HepG2 (cell line): ENCODE data around the gene CNTN5. TPM values are rescaled to one million over a fixed set of nuclear protein-coding genes. Genes with fewer than 3 reads are reported as not detected.

Source experiments
- ATAC-seq: fragments of 200-7000 bp; cut with Tn5 transposase; 3 replicates; pipeline ENCODE4 v1.9.1; 2020; ENCODE audit warnings: mild to moderate bottlenecking, moderate library complexity
- BruUV-seq: library from RNA; stranded (reverse); fragments of 400-500 nt; replicated peaks from 2 replicates; lab custom pipeline; 2021; lab: Mats Ljungman, UMichigan
- CTCF ChIA-PET: fragments of 300-600 bp; formaldehyde crosslinking; extraction: SDS; loops from one replicate; lab custom pipeline; 2021; ENCODE audit warnings: low total read pairs, inconsistent platforms, low intra/inter-chr PET ratio; lab: Yijun Ruan, JAX
- POLR2A ChIA-PET: fragments of 350-600 bp; sonication (Branson Sonifier 250); formaldehyde crosslinking; loops from one replicate; lab custom pipeline; 2020; ENCODE audit warnings: antibody characterized with exemption, inconsistent platforms; lab: Yijun Ruan, JAX
- DNase-seq: peaks from one replicate; pipeline ENCODE4 v3.0.0-alpha.2; 2015; ENCODE audit warnings: low spot score
- FAIRE-seq: peaks from 3 replicates; lab custom pipeline; 2011; peaks lifted over from hg19 to GRCh38; lab: Jason Lieb, UNC
- H2AFZ ChIP-seq: one replicate; pipeline ENCODE4 v1.6.1; 2011; ENCODE audit warnings: low read length, inconsistent platforms
- H3K27ac ChIP-seq: fragments of 300-600 bp; 3 replicates; pipeline ENCODE4 v1.8.0; 2011; ENCODE audit warnings: mixed run types, mild to moderate bottlenecking, mixed read lengths, low read length, inconsistent platforms; ENCODE audit not compliant: insufficient read depth; ENCODE audit errors: extremely low read length
- H3K27me3 ChIP-seq, 2 experiments: fragments of 200-600 bp in 1 of 2; 2 replicates in 1 of 2; 3 replicates in 1 of 2; pipeline versions ENCODE4 v1.6.0 to v1.8.0; 2011; ENCODE audit warnings: low read length in 2 of 2, mild to moderate bottlenecking in 2 of 2, moderate library complexity in 2 of 2, inconsistent platforms in 1 of 2; ENCODE audit not compliant: insufficient read depth in 2 of 2, control insufficient read depth in 1 of 2
- H3K36me3 ChIP-seq, 2 experiments: fragments of 200-600 bp in 1 of 2; replicated peaks in 1 of 2; 2 replicates in 1 of 2; 3 replicates in 1 of 2; pipeline versions ENCODE4 v1.5.1 to v1.8.0; 2011; ENCODE audit warnings: low read length in 2 of 2, inconsistent platforms in 1 of 2; ENCODE audit not compliant: insufficient read depth in 2 of 2, control insufficient read depth in 1 of 2
- H3K4me1 ChIP-seq: 2 replicates; pipeline ENCODE4 v1.5.1; 2012; ENCODE audit warnings: low read length, inconsistent platforms; ENCODE audit not compliant: insufficient read depth
- H3K4me2 ChIP-seq: 2 replicates; pipeline ENCODE4 v1.6.0; 2011; ENCODE audit warnings: low read depth, low read length, inconsistent platforms
- H3K4me3 ChIP-seq, 3 experiments: fragments of 200-600 bp in 1 of 3; sonication (generic), shearing (Covaris generic) in 1 of 3; replicated peaks in 1 of 3; 2 replicates each; pipeline ENCODE4 v1.5.1; 2011 to 2016; ENCODE audit warnings: low read length in 3 of 3, inconsistent platforms in 2 of 3, low read depth in 2 of 3, mild to moderate bottlenecking in 2 of 3, control low read depth in 1 of 3, mixed read lengths in 1 of 3; ENCODE audit not compliant: insufficient read depth in 1 of 3
- H3K79me2 ChIP-seq: one replicate; pipeline ENCODE4 v1.6.1; 2011; ENCODE audit warnings: low read length, inconsistent platforms; ENCODE audit not compliant: insufficient read depth
- H3K9ac ChIP-seq: 2 replicates; pipeline ENCODE4 v1.6.0; 2011; ENCODE audit warnings: mild to moderate bottlenecking, low read depth, low read length, inconsistent platforms; ENCODE audit not compliant: insufficient read depth
- H3K9me3 ChIP-seq: 2 replicates; pipeline ENCODE4 v1.5.1; 2012; ENCODE audit warnings: mild to moderate bottlenecking, low read length
- H4K20me1 ChIP-seq: 2 replicates; pipeline ENCODE4 v1.6.0; 2011; ENCODE audit warnings: inconsistent platforms, mild to moderate bottlenecking, low read length, moderate library complexity; ENCODE audit not compliant: insufficient read depth
- EP300 ChIP-seq, 3 experiments: sonication (generic) in 1 of 3; formaldehyde crosslinking in 1 of 3; IDR thresholded peaks; 2 replicates each; pipeline versions ENCODE4 v1.5.1 to v1.6.1; 2011 to 2020; ENCODE audit warnings: low read depth in 2 of 3, low read length in 2 of 3, borderline replicate concordance in 1 of 3, improper control_type of control experiment in 1 of 3, mild to moderate bottlenecking in 1 of 3, missing genetic modification reagents in 1 of 3, moderate library complexity in 1 of 3
- ZFP36L1 ChIP-seq: sonication (generic); formaldehyde crosslinking; IDR thresholded peaks from 2 replicates; pipeline ENCODE4 v1.8.0; 2022; ENCODE audit warnings: mild to moderate bottlenecking, missing genetic modification reagents, moderate library complexity
- in situ Hi-C: cut with HindIII; loops from 2 replicates; pipeline ENCODE4 v1.10.0; 2017; ENCODE audit warnings: low pct_unique_long_range_greater_than_20kb; ENCODE audit not compliant: extremely low pct_ligation_motif_present
- intact Hi-C: fragments of 100-400 bp; cut with micrococcal nuclease; formaldehyde crosslinking; loops from one replicate; pipeline ENCODE4 v1.10.0; 2022; ENCODE audit not compliant: unreplicated experiment
- polyA plus RNA-seq, 8 experiments: library from polyadenylated mRNA; depleted of rRNA in 3 of 8; stranded (reverse) in 7 of 8; unstranded in 1 of 8; fragments of >200 nt; fragmentation: Illumina TruSeq in 4 of 8; extraction: Trizol in 4 of 8; gene quantifications; 2 replicates each; pipeline versions ENCODE4 v1.2.1 to v1.2.3, GENCODE V29; 2011 to 2016; ENCODE audit warnings: low read depth in 4 of 8, missing spikeins in 1 of 8, mixed read lengths in 1 of 8; ENCODE audit not compliant: insufficient read depth in 1 of 8
- total RNA-seq, 5 experiments: library from RNA; depleted of rRNA; stranded (reverse); fragments of >200 nt; fragmentation: Illumina TruSeq; extraction: Trizol; gene quantifications; 2 replicates each; pipeline ENCODE4 v1.2.3, GENCODE V29; 2016; ENCODE audit warnings: low read depth in 1 of 5
- TF ChIP-seq, protein P1 (sequence below): sonication (generic); formaldehyde crosslinking; IDR thresholded peaks from 2 replicates; pipeline ENCODE4 v1.5.0; 2020; ENCODE audit warnings: missing genetic modification reagents
- TF ChIP-seq, protein P2 (sequence below): sonication (generic); formaldehyde crosslinking; conservative IDR thresholded peaks from 2 replicates; pipeline ENCODE4 v1.4.0; 2020; ENCODE audit warnings: missing genetic modification reagents

Gene CNTN5
- total and polyA plus RNA-seq, 2 of the 13 experiments (the other 11 are each of a cell fraction or from before 2014, with no cell fraction given): not detected

DNA sequence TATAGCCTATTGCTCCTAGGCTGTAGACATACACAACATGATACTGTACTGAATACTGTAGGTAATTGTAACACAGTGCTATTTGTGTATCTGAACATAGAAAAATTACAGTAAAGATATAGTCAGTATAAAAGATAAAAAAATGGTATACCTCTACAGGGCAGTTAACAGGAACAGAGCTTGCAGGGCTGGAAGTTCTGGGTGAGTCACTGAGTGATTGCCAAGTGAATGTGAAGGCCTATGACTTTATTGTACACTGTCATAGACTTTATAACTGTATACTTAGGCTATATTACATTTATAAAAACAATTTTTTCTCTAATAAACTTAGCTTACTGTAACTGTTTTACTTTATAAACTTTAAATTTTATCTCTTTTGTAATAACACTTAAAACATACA lies 1334.0 kb downstream of the CNTN5 start:
- ChIA-PET CTCF (no interaction called here), POLR2A (no interaction called here)

More for the DNA sequence above, 1334.0 kb downstream of the CNTN5 start:
- no TSS peak for BruUV-seq
- ATAC-seq: no peak
- TF ChIP-seq EP300 (IDR thresholded peaks at IDR 0.05; ENCODE audit: low read depth in 2 of 2, low read length in 2 of 2) (no peak), EP300 (CRISPR knock-in tag; IDR thresholded peaks at IDR 0.05; ENCODE audit: borderline replicate concordance) (no peak), ZFP36L1 (no peak)
- TF ChIP-seq, protein P1, sequence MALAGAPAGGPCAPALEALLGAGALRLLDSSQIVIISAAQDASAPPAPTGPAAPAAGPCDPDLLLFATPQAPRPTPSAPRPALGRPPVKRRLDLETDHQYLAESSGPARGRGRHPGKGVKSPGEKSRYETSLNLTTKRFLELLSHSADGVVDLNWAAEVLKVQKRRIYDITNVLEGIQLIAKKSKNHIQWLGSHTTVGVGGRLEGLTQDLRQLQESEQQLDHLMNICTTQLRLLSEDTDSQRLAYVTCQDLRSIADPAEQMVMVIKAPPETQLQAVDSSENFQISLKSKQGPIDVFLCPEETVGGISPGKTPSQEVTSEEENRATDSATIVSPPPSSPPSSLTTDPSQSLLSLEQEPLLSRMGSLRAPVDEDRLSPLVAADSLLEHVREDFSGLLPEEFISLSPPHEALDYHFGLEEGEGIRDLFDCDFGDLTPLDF (CRISPR knock-in tag): no peak
- TF ChIP-seq, protein P2, sequence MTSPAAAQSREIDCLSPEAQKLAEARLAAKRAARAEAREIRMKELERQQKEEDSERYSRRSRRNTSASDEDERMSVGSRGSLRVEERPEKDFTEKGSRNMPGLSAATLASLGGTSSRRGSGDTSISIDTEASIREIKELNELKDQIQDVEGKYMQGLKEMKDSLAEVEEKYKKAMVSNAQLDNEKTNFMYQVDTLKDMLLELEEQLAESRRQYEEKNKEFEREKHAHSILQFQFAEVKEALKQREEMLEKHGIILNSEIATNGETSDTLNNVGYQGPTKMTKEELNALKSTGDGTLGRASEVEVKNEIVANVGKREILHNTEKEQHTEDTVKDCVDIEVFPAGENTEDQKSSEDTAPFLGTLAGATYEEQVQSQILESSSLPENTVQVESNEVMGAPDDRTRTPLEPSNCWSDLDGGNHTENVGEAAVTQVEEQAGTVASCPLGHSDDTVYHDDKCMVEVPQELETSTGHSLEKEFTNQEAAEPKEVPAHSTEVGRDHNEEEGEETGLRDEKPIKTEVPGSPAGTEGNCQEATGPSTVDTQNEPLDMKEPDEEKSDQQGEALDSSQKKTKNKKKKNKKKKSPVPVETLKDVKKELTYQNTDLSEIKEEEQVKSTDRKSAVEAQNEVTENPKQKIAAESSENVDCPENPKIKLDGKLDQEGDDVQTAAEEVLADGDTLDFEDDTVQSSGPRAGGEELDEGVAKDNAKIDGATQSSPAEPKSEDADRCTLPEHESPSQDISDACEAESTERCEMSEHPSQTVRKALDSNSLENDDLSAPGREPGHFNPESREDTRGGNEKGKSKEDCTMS (CRISPR knock-in tag): no peak
- in situ Hi-C loops (no loop called here), intact Hi-C loops (no loop called here)
- Histone ChIP-seq H3K9me3 (no peaks in the 10 kb centered on the region), H3K27ac (no peak overlapping the region), H3K36me3 (no peaks in the 10 kb centered on the region), H3K4me1 (no peaks in the 10 kb centered on the region), H3K4me2 (no peak overlapping the region), H2AFZ (no peak overlapping the region), H4K20me1 (no peaks in the 10 kb centered on the region), H3K79me2 (no peaks in the 10 kb centered on the region), H3K27me3 (no peaks in the 10 kb centered on the region), H3K9ac (no peak overlapping the region), H3K4me3 (no peak overlapping the region)
- DNase-seq: no peak
- FAIRE-seq: no peak
